MM.1S (cell line): Measurements from ENCODE around the gene ERC2.

ENCODE experiments used
- DNase-seq: peaks from one replicate; pipeline ENCODE4 v3.0.0-alpha.2; 2015
- H2AFZ ChIP-seq: fragments of 300-600 bp; sonication (generic); 2 replicates; pipeline ENCODE4 v1.6.0; 2016; ENCODE audit warnings: antibody characterized with exemption, low read length
- H3F3A ChIP-seq: fragments of 300-600 bp; sonication (generic); 2 replicates; pipeline ENCODE4 v1.6.1; 2016; ENCODE audit warnings: mild to moderate bottlenecking, antibody characterized with exemption, low read length, moderate library complexity, mixed read lengths; ENCODE audit not compliant: insufficient read depth
- H3K27ac ChIP-seq: fragments of 300-600 bp; sonication (generic); 2 replicates; pipeline ENCODE4 v1.5.1; 2016; ENCODE audit warnings: mild to moderate bottlenecking, low read length
- H3K27me3 ChIP-seq: fragments of 300-600 bp; sonication (generic); replicated peaks from 2 replicates; pipeline ENCODE4 v1.6.0; 2016; ENCODE audit warnings: low read length; ENCODE audit not compliant: insufficient read depth
- H3K36me3 ChIP-seq: fragments of 300-600 bp; sonication (generic); replicated peaks from 2 replicates; pipeline ENCODE4 v1.6.1; 2016; ENCODE audit warnings: mild to moderate bottlenecking, low read length, mixed read lengths; ENCODE audit not compliant: insufficient read depth
- H3K4me1 ChIP-seq: fragments of 300-600 bp; sonication (generic); 2 replicates; pipeline ENCODE4 v1.6.1; 2016; ENCODE audit warnings: low read length, mixed read lengths
- H3K4me2 ChIP-seq: fragments of 300-600 bp; sonication (generic); 2 replicates; pipeline ENCODE4 v1.6.0; 2016; ENCODE audit warnings: low read depth, low read length
- H3K4me3 ChIP-seq: fragments of 300-600 bp; sonication (generic); 2 replicates; pipeline ENCODE4 v1.5.1; 2016; ENCODE audit warnings: low read length, mixed read lengths
- H3K79me2 ChIP-seq: fragments of 300-600 bp; sonication (generic); 2 replicates; pipeline ENCODE4 v1.6.1; 2016; ENCODE audit warnings: mixed run types, low read length, mixed read lengths
- H3K9ac ChIP-seq: fragments of 300-600 bp; sonication (generic); 2 replicates; pipeline ENCODE4 v1.6.1; 2016; ENCODE audit warnings: low read length, mixed read lengths
- H3K9me2 ChIP-seq: fragments of 300-600 bp; sonication (generic); replicated peaks from 2 replicates; pipeline ENCODE4 v1.6.1; 2016; ENCODE audit warnings: mild to moderate bottlenecking, low read length, mixed read lengths; ENCODE audit not compliant: insufficient read depth
- H3K9me3 ChIP-seq: fragments of 300-600 bp; sonication (generic); replicated peaks from 2 replicates; pipeline ENCODE4 v1.6.1; 2016; ENCODE audit warnings: mild to moderate bottlenecking, low read length, mixed read lengths; ENCODE audit not compliant: insufficient read depth
- H4K20me1 ChIP-seq: fragments of 300-600 bp; sonication (generic); 2 replicates; pipeline ENCODE4 v1.6.1; 2016; ENCODE audit warnings: mild to moderate bottlenecking, low read length, moderate library complexity, mixed read lengths; ENCODE audit not compliant: insufficient read depth
- CTCF ChIP-seq: fragments of 300-600 bp; sonication (generic); IDR thresholded peaks from 2 replicates; pipeline ENCODE4 v1.5.1; 2016; ENCODE audit warnings: antibody characterized with exemption, low read length, mixed read lengths
- EZH2 ChIP-seq: fragments of 300-600 bp; sonication (generic); optimal IDR thresholded peaks from 2 replicates; pipeline ENCODE3; 2017; ENCODE audit warnings: low read depth, mild to moderate bottlenecking, antibody characterized with exemption, low read length, mixed read lengths
- EZH2phosphoT487 ChIP-seq: fragments of 300-600 bp; sonication (generic); IDR thresholded peaks from 2 replicates; pipeline ENCODE4 v1.6.1; 2018; ENCODE audit warnings: antibody characterized with exemption, low read length

Gene ERC2

GRCh38 chr3:55633333-55633732, 834.9 kb downstream of the ERC2 start:
- H3K4me2 ChIP-seq, result no peak overlapping the region
- no peaks in the 10 kb centered on the region for H3K27me3 ChIP-seq
- no peaks in the 10 kb centered on the region for H3K9me2 ChIP-seq
- no peak for TF ChIP-seq EZH2phosphoT487
- no peak for TF ChIP-seq EZH2
- no peak for TF ChIP-seq CTCF
- no peaks in the 10 kb centered on the region for H3F3A ChIP-seq
- no peak overlapping the region for H3K9ac ChIP-seq
- H3K27ac ChIP-seq, result no peak overlapping the region
- H3K4me1 ChIP-seq, result no peaks in the 10 kb centered on the region
- H3K79me2 ChIP-seq, result no peaks in the 10 kb centered on the region
- no peak overlapping the region for H2AFZ ChIP-seq
- no peak overlapping the region for H3K4me3 ChIP-seq
- no peaks in the 10 kb centered on the region for H4K20me1 ChIP-seq
- DNase-seq, result no peak
- no peaks in the 10 kb centered on the region for H3K36me3 ChIP-seq
- no peaks in the 10 kb centered on the region for H3K9me3 ChIP-seq

- no peaks in the 10 kb centered on the region for H3K9me3 ChIP-seq
- H3K4me3 ChIP-seq, result no peak overlapping the region
- H3K4me1 ChIP-seq, result no peaks in the 10 kb centered on the region
- H3F3A ChIP-seq, result no peaks in the 10 kb centered on the region
- no peak overlapping the region for H2AFZ ChIP-seq
- no peak overlapping the region for H3K9ac ChIP-seq
- no peak overlapping the region for H3K4me2 ChIP-seq
- no peak overlapping the region for H3K27ac ChIP-seq
- no peaks in the 10 kb centered on the region for H3K27me3 ChIP-seq
- no peak for DNase-seq
- no peaks in the 10 kb centered on the region for H3K36me3 ChIP-seq
- TF ChIP-seq EZH2phosphoT487 (no peak), EZH2 (no peak)
- no peaks in the 10 kb centered on the region for H3K9me2 ChIP-seq
- H3K79me2 ChIP-seq, result no peaks in the 10 kb centered on the region
- no peaks in the 10 kb centered on the region for H4K20me1 ChIP-seq
Observed at GRCh38 chr3:55631766-55632331, 836.4 kb downstream of the ERC2 start.

GRCh38 chr3:55630921-55631299, 837.4 kb downstream of the ERC2 start:
- no peaks in the 10 kb centered on the region for H3K79me2 ChIP-seq
- H3K4me3 ChIP-seq, result no peak overlapping the region
- no peak for DNase-seq
- no peak overlapping the region for H3K9ac ChIP-seq
- H3K9me3 ChIP-seq, result no peaks in the 10 kb centered on the region
- no peaks in the 10 kb centered on the region for H3F3A ChIP-seq
- H3K9me2 ChIP-seq, result no peaks in the 10 kb centered on the region
- no peaks in the 10 kb centered on the region for H3K27me3 ChIP-seq
- no peak overlapping the region for H3K27ac ChIP-seq
- H2AFZ ChIP-seq, result no peak overlapping the region
- no peaks in the 10 kb centered on the region for H3K4me1 ChIP-seq
- no peaks in the 10 kb centered on the region for H3K36me3 ChIP-seq
- H4K20me1 ChIP-seq, result no peaks in the 10 kb centered on the region
- TF ChIP-seq CTCF (no peak), EZH2phosphoT487 (no peak), EZH2 (no peak)
- no peak overlapping the region for H3K4me2 ChIP-seq

GRCh38 chr3:55630280-55630920, 837.9 kb downstream of the ERC2 start:
- H2AFZ ChIP-seq, result no peak overlapping the region
- H3K79me2 ChIP-seq, result no peaks in the 10 kb centered on the region
- H3K27ac ChIP-seq, result no peak overlapping the region
- no peaks in the 10 kb centered on the region for H3K4me1 ChIP-seq
- no peak overlapping the region for H3K4me2 ChIP-seq
- H3K4me3 ChIP-seq, result no peak overlapping the region
- TF ChIP-seq CTCF (no peak), EZH2 (no peak), EZH2phosphoT487 (no peak)
- no peaks in the 10 kb centered on the region for H3K9me3 ChIP-seq
- no peaks in the 10 kb centered on the region for H3K36me3 ChIP-seq
- no peaks in the 10 kb centered on the region for H3K9me2 ChIP-seq
- H3F3A ChIP-seq, result no peaks in the 10 kb centered on the region
- no peaks in the 10 kb centered on the region for H3K27me3 ChIP-seq
- H3K9ac ChIP-seq, result no peak overlapping the region
- DNase-seq, result no peak
- H4K20me1 ChIP-seq, result no peaks in the 10 kb centered on the region
